ENCODE results near the gene ST3GAL3.

DNA sequence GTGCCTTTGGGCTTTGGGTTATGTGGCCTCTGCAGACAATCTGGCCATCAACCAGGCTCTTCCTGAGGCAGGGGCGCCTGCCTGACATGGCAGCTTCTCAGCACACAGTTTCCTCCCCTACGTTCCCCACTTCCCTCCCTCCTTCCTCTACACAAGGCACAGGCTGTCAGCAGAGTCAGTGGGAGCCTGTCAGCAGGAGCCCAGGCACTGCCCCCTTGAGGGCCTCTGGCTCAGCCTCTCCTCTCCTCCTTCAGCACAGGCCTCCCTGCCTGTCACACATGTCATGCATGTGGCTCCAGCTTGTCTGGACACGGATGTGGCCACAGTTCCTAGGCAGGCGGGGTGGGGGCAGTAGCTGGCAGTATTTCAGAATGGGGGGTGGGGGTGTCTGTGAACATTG is 174.1 kb downstream of the ST3GAL3 start:
- TF ChIP-seq CTCF (optimal IDR thresholded peaks at IDR 0.05 in 1 of 3, IDR thresholded peaks at IDR 0.05 in 1 of 3, conservative IDR thresholded peaks at IDR 0.05 in 1 of 3; ENCODE audit: extremely low read depth in 1 of 3, insufficient read depth in 2 of 3, low read length in 3 of 3) (no peak), EZH2 (IDR thresholded peaks at IDR 0.05; ENCODE audit: low read length) (no peak)

Data from keratinocyte (primary cell).